SHP77 treated with DMSO at 0.1 percent for 48 hours (cell line): ENCODE data around the gene ABCC3.
"Not testable (repeated sequence)": the region's sequence is repeated elsewhere in the genome, so short reads cannot be mapped to it uniquely, and the experiment has no call there.

Experiments used
- DNase-seq: peaks from one replicate; lab custom pipeline; 2025; lab: John Stamatoyannopoulos, UW

ABCC3 gene

DNA sequence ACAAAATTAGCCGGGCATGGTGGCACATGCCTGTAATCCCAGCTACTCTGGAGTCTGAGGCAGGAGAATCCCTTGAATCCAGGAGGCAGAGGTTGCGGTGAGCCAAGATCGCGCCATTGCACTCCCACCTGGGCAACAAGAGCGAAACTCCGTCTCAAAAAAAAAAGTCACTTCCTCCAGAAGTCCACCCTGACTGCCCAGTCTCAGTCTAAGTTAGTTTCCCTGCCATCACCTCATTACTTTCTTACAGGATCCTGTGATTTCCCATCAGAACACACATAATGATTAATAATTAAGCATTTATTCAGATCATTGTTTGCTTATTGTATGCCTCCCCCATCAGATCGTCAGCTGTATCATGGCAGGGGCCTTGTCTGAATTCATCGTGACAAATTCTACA lies 31.6 kb downstream of the ABCC3 start:
- DNase-seq = no peak

DNA sequence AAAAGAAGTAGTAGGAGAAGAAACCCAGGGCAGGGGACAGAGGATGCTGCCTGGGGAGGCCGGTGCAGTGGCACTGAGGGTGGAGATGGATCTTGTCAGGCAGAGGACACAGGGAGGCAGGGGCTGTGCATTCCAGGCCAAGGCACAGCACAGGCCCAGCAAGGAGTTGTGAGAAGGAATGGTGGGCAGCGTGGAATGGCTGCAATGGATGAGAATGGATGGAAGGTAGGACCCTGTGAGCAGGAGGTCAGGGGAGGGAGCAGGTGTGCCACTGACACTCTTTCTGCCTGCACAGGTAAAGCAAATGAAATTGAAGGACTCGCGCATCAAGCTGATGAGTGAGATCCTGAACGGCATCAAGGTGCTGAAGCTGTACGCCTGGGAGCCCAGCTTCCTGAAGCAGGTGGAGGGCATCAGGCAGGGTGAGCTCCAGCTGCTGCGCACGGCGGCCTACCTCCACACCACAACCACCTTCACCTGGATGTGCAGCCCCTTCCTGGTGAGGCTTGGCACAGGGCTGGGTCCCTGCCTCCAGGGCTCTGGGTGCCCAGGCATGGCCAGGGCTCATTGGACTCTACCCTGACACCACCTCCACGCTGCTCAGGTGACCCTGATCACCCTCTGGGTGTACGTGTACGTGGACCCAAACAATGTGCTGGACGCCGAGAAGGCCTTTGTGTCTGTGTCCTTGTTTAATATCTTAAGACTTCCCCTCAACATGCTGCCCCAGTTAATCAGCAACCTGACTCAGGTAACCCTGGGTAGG lies 32.8 kb downstream of the ABCC3 start:
- no peak for DNase-seq

DNA sequence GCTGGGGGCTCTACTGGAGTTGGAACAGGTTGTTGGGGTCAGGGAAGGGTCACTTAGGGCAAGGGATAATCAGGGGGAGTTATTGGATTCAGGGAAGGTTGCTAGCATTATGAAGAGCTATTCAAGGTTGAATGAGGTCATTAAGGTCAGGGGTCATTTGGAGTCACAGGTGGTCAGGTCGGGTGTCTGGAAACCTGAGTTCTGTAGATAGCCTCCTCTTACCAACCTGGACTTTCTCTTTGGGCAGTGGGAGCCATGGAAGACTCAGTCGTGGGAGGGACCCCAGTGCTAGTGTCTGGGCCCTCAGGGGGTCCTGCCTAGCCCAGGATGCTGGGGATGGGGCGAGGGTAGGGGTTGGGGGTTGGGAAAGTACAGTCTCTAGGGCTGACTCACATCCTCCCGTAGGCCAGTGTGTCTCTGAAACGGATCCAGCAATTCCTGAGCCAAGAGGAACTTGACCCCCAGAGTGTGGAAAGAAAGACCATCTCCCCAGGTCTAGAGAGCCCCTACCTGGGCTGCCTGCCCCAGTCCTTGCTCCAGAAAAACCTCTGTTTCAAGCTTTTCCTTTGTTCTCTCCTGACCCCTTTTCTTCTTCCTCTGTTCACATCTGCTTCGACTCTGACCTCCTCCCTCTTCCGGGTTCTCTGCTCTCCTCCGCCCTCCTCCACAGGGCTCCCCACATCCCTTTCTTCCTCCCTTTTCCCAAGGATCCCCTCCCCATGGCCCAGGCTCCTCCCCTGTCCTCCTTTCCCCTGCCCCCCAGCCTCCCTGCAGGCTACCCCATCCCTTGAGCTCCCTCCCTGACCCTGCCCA lies 33.5 kb downstream of the ABCC3 start:
- DNase-seq = no peak

DNA sequence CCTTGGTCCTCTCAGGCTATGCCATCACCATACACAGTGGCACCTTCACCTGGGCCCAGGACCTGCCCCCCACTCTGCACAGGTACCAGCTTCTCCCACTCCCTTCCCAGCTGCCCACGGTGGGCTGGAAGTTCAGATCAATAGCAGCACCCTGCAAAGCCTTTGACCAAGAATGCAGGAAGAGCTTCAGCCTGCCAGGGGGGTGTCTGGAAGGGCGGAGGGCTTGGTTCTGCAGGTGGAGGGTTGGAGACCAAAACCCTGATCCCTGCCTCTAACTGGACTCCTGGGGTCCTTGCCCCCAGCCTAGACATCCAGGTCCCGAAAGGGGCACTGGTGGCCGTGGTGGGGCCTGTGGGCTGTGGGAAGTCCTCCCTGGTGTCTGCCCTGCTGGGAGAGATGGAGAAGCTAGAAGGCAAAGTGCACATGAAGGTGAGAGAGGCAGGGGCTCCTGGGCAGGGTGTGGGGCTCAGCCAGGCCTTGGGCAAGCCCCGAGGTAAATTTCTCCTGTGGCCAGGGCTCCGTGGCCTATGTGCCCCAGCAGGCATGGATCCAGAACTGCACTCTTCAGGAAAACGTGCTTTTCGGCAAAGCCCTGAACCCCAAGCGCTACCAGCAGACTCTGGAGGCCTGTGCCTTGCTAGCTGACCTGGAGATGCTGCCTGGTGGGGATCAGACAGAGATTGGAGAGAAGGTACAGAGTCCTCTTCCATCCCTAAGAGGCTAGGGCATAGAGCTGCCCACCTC lies 34.3 kb downstream of the ABCC3 start:
- DNase-seq = no peak

DNA sequence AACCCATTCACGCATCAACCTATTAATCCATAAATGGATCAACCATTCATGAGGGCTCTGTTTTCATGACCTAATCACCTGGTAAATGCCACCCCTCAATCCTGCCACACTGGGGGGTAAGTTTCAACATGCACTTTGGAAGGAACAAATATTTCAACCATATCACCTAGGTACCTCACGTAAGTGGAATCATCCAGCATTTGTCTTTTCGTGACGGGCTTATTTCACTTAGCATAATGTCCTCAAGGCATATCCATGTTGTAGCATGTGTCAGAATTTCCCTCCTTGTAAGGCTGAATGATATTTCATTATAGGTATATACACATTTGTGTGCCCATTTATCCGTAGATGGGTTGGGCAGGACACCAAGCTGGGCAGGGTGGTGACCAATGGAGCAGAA lies 37.4 kb downstream of the ABCC3 start:
- no peak for DNase-seq

DNA sequence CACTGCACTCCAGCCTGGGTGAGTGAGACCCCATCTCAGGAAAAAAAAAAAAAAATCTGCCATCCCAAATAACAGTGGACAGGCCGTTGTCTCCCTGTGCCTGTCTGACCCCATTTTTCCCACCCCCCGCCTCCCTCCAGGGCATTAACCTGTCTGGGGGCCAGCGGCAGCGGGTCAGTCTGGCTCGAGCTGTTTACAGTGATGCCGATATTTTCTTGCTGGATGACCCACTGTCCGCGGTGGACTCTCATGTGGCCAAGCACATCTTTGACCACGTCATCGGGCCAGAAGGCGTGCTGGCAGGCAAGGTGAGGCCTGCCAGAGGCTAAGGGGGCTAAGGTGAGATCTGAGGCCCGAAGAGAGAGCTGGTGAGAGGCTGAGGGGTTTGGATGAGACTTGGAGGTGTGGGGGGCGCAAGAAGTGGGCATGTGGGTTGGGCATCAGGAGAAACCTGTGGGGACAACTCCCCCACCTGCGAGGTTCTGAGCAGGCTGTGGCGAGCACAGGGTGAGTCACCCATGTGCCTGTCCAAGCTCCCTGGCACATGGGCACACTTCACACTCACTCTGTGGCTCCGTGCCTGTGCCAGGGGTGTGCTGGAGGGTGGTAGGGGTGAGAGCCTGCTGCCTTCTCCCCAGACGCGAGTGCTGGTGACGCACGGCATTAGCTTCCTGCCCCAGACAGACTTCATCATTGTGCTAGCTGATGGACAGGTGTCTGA lies 38.3 kb downstream of the ABCC3 start:
- no peak for DNase-seq

DNA sequence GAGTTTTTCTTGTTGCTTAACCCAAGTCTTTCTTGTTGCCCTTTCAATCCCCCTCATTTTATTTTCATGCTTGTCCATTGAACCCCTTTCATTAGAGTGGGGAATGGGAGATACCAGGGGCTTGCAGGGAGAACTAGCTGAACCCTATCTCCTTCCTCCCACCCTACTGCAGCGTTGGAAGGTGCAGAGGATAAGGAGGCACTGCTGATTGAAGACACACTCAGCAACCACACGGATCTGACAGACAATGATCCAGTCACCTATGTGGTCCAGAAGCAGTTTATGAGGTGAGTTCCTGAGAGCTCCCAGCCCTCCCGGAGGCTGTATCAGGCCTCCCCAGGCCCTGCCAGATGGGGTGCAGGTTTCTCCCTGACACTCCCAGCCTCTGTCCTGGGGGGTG lies 40.5 kb downstream of the ABCC3 start:
- DNase-seq = no peak

DNA sequence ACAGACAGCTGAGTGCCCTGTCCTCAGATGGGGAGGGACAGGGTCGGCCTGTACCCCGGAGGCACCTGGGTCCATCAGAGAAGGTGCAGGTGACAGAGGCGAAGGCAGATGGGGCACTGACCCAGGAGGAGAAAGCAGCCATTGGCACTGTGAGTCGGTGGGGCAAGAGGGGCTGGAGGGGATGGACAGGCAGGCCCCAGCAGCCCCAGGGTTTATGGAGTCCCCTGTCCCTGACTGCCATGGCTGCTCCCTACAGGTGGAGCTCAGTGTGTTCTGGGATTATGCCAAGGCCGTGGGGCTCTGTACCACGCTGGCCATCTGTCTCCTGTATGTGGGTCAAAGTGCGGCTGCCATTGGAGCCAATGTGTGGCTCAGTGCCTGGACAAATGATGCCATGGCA lies 40.9 kb downstream of the ABCC3 start:
- no peak for DNase-seq

DNA sequence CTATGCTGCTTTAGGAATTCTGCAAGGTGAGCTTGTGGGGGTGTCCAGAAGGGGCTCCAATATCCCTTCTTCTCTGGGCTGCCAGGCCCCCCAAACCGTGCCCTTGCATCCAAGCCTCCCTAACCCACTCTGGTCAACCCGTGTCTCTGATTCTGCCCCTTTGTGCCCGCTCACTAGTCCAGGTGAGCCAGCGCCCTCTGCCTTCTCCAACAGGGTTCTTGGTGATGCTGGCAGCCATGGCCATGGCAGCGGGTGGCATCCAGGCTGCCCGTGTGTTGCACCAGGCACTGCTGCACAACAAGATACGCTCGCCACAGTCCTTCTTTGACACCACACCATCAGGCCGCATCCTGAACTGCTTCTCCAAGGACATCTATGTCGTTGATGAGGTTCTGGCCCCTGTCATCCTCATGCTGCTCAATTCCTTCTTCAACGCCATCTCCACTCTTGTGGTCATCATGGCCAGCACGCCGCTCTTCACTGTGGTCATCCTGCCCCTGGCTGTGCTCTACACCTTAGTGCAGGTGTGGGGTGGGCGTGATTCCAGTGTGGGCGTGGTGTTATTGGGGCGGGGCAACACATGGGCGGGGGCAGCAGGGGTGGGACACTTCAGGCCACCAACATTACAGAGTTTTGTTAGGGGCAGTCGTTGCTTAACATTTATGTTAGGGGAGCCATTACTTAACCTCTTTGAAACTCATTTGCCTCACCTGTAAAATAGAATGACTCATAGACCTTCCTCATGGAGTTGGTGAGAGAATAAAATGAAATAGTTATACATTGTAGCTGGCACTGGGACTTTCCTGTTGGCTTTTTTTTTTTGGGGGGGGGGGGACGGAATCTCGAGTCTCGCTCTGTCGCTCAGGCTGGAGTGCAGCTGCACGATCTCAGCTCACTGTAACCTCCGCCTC lies 41.6 kb downstream of the ABCC3 start:
- no peak for DNase-seq

DNA sequence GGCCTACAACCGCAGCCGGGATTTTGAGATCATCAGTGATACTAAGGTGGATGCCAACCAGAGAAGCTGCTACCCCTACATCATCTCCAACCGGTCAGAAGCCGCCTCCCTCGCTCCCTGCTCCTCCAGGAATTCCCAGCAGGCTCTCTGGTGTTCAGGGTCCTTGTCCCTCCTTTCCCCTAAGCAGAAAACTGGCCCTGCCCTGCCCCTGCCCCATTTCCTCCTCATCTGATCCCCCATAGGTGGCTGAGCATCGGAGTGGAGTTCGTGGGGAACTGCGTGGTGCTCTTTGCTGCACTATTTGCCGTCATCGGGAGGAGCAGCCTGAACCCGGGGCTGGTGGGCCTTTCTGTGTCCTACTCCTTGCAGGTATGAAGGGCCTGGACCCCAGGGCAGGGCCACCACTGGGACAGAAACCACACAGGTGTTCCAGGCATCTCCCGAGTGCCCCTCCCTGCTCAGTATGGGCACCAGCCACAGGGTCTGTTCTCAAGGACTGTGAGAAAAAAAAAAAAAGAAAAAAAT lies 43.2 kb downstream of the ABCC3 start:
- DNase-seq = no peak

DNA sequence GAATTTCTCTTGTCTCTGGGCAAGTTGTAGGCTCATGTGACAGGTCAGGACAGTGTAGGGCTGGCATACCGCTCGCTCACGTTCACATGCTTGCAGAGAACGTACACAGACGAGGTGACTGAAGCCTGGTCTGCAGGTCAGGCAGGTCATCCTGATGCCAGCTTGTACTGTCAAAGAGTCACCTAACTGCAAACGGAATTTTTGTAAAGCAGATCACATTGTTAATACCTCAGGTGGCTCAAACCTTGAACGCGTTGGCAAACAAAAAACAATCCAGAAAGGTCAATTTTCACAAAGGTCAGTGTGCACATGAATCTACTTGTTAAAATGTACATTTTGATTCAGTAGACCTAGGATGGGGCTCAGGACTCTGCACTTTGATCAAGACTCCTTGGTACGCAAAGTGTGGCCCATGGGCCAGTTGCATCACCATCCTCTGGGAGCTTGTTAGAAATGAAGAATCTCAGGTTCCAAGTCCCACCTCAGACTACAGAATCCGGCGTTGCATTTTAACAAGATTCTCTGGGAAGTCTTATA lies 44.4 kb downstream of the ABCC3 start:
- DNase-seq = no peak

DNA sequence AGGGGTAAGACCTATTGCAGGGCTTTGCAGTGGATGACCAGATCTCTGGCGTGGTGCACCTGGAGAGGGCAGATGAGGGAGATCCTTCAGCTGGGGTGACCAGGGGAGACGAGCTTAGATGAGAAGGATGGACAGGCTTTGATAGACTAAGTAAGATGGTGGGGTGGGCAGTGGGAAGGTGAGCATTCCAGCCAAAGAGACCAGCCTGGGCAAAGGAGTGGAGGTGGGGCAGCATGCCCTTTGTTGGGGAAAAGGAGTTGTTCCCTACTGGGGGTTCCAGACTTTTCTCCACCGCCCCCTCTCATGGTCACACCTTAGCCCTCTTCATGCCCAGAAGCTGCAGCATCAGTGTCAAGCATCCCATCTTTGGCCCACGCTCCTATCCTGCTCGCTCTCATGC lies 45.4 kb downstream of the ABCC3 start:
- DNase-seq = no peak

DNA sequence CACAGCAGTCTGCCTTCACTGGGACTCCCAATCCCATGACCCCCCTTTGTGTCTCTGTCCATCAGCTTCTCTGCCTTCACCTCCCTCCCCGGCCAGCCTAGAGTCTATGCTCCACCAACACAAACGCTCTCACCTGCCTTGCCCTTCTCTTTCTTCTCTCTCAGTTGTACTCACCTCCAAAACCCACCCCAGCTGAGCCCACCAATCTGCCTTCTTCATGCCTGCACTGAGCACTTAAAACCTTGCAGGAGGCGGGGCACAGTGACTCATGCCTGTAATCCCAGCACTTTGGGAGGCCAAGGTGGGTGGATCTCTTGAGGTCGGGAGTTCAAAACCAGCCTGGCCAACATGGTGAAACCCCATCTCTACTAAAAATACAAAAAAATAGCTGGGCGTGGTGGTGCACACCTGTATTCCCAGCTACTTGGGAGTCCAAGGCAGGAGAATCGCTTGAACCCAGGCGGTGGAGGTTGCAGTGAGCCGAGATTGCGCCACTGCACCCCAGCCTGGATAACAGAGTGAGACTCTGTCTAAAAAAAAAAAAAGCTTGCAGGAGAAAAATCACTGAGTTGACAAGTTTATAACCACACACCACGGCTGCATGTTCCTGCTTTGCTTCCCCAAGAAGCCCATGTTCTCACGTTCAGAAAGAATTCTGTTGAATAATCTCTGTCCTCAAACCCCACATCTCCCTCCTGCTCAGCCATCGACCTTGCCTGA lies 46.0 kb downstream of the ABCC3 start:
- DNase-seq = not testable (repeated sequence)

DNA sequence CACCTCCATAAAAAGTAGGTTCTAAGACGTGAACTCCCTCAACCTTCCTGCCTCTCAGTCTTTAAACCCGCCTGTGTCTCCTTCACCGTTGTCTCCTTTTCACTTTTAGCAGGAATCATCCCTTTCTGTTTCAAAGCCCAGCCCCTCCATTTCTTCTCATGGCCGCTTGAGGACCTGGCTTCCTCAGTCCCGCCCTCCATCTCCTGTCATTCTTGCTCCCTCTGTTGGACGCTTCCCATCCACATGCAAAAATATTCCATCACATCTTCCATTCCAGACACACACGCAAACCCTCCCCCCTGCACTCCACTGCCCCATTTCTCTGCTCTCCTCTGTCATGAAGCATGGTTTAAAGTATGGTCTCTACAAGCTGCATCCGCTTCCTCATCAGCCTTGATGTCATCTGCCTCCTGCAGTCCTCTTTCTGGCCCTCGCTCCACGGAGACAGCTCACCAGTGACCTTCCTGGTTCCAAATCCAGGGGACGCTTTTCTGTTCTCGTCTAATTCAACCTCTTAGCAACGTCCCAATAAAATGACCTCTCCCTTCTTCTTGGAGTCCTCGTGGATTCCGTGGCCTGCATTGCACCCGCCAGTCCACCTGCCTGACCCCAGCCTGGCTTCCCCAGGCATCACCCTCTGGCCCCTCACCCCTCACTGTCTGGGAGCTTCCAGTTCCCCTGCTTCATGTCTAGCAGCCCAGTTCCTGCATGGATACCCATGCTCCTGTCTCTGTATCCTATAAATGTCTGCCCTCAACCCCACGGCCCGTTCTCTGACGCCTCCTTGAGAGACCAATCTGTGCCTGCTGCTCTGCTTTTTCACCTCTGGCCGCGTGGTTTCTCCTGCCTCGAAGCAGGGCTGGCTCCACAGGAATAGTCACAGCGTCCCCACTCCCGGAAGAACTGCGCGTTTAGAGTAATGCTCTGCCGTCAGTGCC lies 46.9 kb downstream of the ABCC3 start:
- peak; percentile 71 for DNase-seq

DNA sequence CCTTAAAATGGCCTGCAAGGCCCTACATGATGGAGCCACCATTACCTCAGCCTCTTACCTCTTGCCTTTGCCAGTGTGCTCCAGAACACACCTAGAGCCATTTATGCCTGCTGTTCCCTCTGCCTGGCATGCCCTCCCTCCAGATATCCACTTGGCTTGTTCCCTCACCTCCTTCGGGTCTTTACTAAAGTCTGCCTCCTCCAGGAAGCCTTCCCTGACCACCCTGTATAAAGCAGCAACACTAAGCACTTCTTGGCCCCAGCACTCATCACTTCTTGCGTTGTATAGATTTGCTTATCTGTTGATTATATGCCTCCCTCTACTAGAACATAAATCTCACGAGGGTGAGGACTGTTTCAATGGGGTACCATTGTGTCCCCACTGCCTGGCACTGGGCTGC lies 47.8 kb downstream of the ABCC3 start:
- no peak for DNase-seq

DNA sequence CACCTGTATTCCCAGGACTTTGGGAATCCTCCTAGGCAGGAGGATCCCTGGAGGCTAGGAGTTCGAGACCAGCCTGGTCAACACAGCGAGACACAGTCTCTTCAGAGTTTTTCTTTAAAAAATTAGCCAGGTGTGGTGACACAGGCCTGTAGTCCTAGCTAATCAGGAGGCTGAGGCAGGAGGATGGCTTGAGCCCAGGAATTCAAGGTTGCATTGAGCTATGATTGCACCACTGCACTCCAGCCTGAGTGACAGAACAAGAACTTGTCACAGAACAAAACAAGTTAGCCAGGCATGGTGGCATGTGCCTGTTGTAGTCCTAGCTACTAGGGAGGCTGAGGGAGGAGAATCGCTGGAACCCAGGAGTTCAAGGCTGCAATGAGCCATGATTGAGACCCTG lies 48.3 kb downstream of the ABCC3 start:
- no peak for DNase-seq

DNA sequence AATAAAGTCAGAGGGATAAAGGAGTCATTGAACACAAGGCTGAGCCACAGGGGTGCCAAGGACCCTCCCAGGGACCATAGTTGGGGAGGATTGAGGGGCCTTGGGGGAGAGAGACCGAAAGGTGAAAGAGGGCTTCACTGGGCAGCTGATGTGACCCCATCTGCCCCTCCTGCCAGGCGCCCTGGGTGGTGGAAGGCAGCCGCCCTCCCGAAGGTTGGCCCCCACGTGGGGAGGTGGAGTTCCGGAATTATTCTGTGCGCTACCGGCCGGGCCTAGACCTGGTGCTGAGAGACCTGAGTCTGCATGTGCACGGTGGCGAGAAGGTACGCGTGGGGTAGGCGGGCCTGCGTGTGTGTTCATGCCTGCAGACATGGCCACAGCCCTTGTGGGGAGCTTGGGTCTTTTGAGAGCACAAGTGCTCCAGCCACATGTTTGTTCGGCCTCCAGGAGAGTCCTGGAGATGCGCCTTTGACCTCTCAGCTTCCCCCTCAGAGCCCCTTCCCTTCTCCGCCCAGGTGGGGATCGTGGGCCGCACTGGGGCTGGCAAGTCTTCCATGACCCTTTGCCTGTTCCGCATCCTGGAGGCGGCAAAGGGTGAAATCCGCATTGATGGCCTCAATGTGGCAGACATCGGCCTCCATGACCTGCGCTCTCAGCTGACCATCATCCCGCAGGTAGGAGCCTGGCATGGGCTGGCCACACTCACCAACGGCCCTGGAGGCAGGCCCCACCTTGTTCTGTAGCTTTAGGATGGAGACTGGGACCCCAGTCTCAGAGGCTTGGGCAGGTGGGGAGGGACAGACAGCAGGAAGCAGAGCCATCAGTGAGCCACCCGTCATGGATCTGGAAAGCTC lies 49.0 kb downstream of the ABCC3 start:
- no peak for DNase-seq

DNA sequence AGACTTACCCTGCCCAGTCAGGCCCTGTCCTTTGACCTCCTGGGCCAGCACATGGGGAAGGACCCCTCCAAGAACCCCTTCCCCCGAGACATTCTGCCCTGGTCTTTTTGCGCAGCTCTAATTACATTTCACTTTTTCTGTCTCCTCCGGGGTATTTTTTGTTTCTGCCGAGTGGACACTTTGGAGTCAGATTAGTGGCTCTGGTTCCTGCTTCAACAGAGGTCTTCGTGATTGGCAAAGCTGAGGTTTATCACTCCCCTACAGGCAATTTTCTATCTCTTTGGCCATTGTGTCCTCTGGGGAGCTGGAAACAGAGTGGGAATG lies 49.6 kb downstream of the ABCC3 start:
- no peak for DNase-seq
